ENCODE measurements around the gene ATP6V1F.

DNA sequence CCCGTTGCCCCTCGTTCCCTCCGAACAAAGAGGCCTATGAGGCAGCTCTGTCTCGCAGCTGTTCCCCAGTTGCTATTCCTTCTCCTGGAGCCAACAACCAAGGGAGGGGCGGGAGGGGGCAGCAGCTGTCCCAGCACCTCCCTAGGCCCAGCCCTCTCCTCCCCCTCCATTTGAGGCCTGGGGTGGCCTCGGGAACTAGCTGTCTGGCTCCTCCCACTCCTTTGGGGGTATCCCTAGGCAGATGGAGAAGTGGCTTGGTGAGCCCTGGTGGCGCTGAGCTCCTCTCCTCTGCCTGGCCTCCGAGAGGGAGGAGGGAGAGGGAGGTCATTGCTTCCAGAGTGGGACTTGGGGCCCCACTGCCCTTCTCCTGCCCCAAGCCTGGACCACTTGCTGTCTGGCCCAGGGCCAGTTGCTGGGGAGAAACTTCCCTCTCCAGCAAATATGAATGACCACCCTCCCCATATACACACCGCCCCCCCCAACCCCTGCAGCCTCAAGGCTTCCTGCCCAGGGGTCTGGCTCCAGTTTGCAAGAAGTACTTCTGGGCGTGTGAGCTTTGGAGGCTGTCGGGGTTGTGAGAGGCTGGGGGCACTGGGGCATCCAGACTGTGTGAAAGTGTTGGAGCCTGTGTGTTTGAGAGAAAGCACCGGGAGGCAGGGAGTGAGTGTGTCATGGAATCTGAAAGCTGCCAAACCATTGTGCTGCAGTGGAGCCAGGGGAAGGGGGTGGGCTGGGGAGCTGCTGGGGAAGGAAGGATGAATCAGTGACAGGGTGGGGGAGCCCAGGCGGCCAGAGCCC lies 29.3 kb upstream of the ATP6V1F start:
- TF ChIP-seq POLR2A (IDR thresholded peaks at IDR 0.05) (no peak), EP300 (IDR thresholded peaks at IDR 0.05) (no peak), POLR2AphosphoS5 (IDR thresholded peaks at IDR 0.05) (no peak)
- TF ChIP-seq, protein P1, sequence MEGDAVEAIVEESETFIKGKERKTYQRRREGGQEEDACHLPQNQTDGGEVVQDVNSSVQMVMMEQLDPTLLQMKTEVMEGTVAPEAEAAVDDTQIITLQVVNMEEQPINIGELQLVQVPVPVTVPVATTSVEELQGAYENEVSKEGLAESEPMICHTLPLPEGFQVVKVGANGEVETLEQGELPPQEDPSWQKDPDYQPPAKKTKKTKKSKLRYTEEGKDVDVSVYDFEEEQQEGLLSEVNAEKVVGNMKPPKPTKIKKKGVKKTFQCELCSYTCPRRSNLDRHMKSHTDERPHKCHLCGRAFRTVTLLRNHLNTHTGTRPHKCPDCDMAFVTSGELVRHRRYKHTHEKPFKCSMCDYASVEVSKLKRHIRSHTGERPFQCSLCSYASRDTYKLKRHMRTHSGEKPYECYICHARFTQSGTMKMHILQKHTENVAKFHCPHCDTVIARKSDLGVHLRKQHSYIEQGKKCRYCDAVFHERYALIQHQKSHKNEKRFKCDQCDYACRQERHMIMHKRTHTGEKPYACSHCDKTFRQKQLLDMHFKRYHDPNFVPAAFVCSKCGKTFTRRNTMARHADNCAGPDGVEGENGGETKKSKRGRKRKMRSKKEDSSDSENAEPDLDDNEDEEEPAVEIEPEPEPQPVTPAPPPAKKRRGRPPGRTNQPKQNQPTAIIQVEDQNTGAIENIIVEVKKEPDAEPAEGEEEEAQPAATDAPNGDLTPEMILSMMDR (IDR thresholded peaks at IDR 0.05), result no peak

Measured in stomach (tissue), 4 donors.